CD4-positive, alpha-beta T cell treated with Interleukin-6 at 100 ng/mL for 8 hours (primary cell): ENCODE results near the gene ACTL7A.

Source experiments
- DNase-seq: peaks from one replicate; pipeline ENCODE4 v3.0.0-alpha.2; 2020; ENCODE audit warnings: mixed read lengths, low spot score

The ACTL7A gene

DNA sequence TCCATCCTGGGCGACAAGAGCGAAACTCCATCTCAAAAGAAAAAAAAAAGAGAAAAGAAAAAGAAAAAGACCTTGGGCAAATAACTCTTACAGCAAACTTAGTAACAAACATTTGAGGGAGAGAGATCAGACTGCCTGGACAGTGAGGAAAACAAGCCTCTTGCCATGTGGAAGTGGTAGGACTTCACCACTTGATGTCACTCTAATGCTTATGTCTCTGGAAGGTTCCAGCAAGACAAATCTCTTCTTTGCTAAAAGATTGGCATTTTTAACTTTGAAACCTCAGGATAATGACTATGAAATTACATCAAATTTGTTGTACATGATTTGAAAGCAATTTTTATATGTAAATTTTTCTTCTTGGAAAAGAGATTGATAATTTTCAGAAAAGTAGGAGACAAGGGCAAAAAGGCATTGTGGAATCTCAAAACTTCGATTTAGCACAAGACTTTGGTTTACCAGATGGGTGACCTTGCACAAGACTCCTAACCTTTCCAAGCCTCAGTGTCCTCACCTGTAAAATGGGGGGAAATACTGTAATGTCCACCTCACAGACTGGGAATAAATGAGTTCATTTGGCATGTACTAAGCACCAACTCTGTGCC is 11.7 kb upstream of the ACTL7A start:
- DNase-seq: no peak

DNA sequence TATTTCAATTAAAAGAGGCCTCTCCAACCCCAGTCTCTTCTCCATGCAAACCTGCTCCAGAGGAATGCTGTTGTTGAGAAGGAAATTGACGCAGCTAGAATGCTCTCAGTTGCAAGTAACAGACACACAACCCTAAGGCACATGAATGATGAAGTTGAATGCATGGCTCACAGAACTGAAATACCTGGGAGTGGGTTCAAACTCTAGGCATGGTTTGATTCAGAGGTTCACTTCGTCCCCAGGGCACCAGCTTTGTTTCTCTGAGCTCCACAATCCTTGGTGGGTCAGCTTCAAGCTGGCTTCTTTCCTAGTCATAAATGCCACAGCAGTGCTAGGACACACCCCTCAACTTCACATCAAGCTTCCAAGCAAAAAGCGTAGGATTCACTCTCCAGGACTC is 10.9 kb upstream of the ACTL7A start:
- DNase-seq: no peak

DNA sequence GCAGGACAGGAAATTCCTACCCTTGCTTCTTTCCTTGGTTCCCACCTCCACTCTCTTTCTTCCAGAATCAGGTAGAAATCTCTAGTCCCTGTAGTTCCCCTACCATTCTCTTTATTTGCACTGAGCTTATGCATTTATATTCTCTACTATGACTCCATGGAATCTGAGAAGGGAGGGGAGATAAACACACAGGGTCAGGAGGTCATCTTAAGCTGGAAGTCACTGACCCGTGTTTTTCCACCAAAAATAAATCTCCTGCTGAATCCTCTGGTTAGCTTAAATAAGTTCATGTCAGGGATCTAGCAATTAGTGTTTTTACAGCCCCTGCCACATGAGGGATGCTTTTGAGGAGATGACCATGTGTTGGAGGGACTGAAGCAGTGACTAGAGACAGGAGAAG is 10.0 kb upstream of the ACTL7A start:
- DNase-seq: no peak

DNA sequence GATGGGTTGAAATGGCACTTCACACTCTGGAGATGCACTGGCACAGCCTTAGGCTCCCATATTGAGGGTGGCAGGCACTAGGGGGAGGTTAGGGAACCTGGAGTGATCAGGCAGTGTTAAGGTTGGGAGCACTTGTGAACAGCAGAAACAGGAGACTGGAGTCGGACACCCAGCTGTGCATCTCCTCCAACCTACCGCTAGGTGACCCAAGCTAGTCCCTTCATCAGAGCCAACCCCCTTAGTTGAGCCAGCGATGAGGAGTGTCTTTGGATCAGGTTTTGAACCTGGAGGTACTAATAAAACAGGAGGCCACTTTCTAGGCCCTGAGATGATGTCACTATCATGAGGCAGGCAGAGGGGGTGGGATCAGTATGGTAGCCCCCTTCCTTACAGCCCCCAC is 8.0 kb upstream of the ACTL7A start:
- no peak for DNase-seq

DNA sequence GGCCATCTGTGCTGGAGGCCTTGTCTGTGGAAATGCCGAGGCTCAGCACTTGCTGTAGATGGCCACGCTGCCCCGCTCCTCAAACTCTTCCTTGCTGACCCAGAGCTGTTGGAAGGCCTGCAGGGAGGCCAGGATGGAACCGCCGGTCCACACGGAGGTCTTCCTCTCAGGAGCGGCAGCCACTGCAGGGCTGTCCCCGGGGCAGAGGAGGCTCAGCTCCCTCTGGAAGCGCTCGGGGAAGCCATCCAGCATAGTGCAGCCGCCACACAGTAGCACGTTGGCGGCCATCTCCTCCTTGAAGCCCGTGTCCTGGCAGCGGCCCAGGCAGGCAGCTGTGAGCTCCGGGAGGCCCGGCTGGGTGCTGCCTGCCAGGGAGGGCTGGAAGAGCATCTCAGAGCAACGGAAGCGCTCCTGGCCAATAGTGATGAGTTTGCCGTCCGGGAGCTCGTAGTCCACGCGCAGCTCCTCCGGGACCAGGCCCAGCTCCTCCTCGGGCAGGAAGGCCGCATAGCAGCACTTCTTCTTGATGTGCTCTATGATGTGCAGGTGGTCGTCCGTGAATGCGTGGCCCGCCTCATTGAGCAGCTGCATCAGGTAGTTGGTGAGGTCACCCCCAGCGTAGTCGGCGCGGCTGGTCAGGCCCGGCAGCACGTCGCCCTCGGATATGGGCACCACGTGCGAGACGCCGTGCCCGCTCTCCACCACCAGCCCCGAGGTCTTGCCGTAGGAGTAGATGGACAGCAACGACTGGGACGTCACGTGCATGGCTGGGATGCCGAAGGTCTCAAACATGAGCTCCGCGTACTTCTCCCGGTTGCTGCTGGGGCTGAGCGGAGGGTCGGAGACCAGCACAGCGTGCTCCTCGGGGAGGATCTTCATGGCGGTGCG is 7.2 kb upstream of the ACTL7A start:
- DNase-seq: no peak

DNA sequence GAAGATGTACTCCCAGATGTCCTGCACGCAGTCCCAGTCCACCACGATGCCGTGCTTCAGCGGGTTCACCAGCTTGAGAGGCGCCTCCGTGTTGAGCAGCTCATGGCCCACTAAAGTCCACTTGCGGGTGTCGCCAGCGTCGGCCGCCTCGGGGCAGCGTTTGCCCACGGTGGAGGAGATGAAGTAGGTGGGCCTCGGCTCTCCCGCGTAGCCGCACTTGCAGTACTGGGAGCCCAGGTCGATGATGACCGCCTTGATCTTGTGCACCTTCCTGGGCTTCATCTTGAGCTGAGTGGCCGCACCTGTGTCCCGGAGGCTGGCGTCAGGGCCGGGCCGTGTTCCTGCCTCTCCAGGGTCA is 6.6 kb upstream of the ACTL7A start:
- DNase-seq: no peak

DNA sequence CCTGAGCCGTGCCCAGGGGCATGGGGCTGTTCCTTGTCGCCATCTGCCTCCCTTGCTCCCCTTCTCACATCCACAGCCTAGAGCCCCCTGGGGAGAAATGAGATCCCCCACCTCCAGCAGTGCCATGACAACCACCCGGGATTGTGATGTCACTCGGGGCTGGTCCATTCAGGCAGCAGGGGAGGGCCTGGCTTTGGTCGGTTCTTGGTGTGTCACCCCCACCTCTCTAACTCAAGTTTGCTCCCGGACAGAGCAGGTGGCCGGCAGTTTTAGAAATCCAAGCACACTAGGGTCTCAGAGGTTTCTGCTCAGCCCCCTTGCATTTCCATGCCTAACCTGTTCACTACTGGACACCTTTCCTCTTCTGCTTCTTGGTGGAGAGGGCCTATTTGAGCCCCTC is 6.2 kb upstream of the ACTL7A start, which contains the start of gene ACTL7B:
TSS of gene ACTL7B (minus strand) at position 99 of the 400 bp plus-strand sequence. CDS start at position 43, 56 bp downstream.
- no peak for DNase-seq

DNA sequence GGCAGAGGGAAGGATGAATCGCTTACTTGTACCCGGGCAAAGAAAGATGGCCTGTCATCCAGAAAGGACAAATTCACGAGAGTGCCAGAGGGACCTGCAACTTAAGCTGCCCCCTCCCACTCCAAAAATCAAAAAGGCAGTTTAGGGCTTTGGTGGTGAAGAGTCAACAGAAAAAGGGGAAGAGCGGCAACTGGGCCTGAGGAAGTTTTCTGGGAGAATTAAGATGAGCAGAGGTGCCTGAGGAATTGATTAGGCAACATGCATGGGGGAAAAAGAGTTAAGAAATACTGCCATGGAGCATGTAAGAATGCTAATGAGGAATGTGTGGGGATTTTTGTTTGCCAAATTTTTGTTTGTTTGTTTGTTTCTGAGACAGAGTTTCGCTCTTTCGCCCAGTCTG is 4.5 kb upstream of the ACTL7A start:
- no peak for DNase-seq

DNA sequence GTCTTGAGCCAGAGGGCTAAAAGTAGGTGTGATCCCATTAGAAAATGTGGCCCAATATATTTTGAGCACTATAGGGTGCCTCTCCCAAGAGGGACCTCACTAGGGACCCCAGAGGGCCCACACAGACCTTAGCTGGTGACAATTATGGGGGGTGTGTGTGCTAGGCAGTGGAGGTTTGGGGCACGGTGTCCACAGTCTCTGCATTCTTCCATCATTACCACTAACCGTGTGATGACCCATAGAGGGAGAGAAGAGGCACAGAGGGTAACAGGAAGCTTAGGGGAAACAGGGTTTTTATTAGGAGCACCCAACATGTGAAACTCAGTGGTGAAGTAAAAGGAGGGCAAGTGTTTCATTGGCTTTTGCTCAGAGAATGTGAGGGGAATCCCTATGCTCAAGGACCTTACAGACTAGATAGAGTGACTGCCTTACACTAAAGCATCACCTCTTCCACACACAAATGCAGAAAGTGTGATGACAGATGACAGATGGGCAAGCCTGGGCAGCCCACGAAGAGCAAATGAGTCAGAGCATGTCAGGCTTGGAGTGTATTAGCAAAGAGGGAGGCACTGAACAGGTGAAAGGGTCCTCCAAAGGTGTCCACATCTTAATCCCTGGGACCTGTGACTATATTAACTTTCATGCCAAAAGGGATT is 2.5 kb upstream of the ACTL7A start:
- DNase-seq: no peak

DNA sequence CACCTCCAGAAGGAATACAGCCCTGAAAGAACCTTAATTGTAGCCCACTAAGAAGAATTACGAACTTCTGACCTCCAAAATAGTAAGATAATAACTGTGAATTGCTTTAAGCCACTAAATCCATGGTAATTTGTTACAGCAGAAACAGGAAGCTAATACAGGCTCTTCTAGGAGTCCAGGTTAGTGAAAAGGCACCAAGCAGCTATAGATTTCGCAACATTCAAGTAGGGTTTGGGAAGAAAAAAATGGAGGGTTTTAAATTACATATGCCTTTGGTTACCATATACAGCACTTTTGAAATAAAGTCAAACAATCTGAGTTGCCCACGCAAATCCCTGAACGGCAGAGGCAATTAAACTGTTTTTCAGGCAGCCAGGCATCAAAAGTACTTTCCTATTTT is 1.7 kb upstream of the ACTL7A start:
- DNase-seq: no peak

DNA sequence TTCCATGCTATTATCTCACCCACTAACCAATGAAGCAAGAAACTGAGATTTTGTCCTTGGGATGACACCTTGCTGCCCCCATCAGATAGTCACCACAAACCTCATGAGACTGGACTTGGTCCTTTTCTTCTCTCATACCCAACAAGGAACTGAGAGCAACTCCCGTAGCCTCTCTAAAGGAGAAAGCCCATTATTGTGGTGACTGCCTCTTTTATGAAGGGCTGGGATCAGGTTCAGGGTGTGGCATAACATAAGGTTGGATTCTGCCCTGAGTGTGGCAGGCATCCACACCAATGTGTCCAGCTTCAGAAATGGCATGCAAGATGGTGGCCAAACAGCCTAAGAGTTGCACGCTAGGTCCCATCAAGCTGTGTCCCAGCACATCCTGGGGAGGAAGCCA is 1.3 kb upstream of the ACTL7A start:
- no peak for DNase-seq

DNA sequence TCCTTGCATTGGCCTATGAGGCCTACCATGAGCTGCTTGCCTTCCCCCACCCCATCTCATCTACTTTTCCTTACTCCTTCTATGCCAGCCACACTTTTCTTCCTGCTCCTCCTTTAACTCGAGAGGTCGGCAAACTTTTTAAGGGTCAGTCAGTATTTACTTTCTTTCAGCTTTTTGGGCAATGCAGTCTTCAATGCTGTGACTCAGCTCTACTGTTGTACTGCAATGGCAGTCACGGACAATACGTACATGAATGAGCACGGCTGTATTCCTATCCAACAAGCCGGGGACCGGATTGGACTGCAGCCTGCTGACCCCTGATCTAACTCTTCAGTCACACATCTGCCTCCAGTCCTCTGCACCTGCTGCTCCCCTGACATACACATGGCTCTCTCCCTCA is 602 bp upstream of the ACTL7A start:
- no peak for DNase-seq

DNA sequence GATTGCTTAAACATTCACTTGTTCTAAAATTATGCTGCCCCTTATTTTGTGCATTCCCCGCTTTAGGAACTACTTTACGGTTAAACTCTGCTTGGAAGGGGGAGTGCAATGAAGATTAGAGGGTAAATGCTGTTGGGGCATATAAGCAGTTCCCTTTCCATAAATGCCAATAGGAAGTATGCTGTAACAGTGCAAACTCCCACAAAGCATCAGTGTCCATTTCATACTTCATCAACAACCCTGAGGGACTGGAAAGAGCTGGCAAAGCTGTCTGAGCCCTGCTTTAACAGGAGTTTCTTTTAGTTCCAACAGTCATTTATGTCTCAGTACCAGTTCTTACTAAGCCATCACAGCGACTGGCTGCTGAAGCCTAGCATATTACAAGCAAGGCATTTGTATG is 1.8 kb downstream of the ACTL7A start:
- no peak for DNase-seq

DNA sequence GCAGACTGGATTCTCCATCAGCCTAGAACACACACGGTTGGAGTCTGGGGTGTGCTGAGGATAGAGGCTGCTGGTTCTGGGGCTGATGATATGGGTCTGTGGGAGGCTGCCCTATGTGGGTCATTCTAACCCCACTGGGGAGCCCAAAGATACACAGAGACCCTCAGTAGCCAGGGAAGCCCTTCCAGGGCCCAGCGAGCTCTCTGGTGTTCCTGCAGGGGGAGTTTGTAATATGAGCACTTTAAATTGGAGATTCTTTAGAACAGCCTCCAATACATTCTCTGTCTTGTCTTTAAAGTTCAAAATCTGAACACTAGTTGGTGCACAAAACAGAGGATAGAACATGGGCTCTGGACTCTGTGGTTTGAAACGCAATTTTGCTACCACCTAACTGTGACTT is 2.4 kb downstream of the ACTL7A start:
- no peak for DNase-seq

DNA sequence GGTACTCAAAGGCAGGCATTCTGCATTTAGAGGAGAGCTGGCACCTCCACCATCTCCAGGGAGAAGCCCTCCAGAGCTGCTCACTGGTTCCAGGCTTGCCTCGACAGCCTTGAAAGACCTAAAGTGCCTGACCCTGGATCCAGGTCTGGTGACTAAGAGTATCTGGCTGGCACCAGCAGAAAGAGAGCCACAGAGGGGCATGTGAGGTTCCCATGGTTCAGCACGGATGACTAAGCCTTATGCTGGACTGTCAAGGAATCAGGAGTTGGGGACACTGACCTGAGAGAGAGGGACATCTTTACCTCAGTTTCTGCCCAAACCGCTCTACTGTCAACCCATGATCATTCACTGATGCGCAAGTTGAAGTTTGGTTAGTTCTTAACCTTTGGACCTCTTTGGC is 3.0 kb downstream of the ACTL7A start:
- DNase-seq: no peak

DNA sequence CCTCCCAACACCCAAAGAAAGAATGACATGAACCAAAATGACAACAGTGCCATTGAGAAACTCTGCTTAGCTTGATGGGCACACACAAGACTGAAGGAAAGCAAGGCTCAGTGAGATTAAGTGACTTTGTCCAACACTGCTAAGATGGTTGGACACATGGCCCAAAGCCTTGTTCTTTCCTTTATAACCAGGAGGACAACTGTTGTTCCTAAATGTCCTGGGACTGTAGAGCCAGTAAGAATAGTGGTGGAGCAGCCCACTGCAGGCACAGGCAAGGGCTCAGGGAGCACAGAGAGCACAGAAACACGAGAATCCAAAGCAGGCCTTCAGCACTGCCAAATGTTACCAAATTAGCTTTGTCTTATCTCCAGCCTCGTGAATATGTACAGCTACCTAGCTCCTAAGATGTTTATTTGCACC is 3.9 kb downstream of the ACTL7A start:
- DNase-seq: no peak

DNA sequence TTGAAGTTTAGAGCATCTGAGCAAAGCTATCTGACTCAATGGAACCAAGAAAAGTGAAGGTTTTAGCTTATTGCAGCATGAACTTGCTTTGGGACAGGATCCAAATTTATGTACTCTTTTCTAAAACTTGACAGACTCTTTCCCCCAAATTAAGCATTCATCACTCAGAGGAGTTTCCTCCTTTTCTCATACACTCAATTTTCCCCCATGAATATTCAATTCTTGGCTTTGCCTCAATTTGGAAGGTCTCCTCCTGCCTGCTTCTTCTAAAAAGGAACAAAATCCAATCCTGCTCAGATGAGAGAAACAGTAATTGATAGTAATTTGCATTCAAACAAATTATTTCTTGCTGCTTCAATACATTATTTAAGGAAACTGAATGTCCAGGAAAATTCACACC is 5.0 kb downstream of the ACTL7A start:
- DNase-seq: no peak

DNA sequence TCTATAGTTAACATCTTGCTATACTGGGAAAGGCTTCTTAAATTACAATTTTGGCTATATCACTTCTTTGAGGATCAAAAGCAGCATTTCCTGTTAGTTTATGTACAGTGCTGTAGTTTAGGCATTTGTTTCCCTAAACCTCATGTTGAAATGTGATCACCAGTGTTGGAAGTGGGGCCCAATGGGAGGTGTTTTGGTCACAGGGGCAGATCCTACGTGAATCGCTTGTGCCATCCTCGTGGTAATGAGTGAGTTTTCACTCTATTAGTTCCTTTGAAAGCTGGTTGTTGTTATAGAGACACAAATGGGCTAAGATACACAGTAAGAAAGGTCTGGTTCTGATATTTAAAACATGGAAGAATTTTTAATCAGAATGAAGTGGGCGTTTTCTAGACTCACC is 5.8 kb downstream of the ACTL7A start:
- DNase-seq: no peak

DNA sequence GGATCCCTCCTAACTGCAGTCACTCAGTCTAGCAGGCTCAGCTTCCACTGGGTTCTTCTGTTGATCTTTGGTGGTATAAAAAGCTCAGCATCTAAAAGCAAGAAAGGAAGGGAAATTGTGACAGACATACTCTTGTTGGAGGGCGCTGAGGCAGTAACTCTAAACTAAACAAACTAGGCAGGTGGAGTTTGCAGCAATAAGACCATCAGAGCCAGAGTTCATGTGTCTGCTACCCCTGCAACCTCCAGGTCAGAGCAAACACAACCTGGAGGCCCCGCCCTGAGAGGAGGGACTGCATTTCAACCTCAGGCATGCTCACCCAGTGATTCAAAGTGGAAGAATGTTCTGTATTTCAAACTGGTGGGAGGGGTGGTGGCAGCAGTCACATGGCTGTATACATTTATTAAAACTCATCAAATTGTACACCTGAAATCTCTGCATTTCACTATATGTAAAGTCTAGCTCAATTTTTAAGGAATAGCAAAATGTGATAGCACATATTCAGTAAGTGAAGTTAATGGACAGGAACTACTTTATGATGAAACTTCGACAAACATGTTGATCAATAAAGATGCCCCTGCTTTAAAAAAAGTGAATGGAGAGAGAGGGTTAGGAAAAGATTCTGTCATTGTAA is 7.1 kb downstream of the ACTL7A start:
- DNase-seq: no peak

DNA sequence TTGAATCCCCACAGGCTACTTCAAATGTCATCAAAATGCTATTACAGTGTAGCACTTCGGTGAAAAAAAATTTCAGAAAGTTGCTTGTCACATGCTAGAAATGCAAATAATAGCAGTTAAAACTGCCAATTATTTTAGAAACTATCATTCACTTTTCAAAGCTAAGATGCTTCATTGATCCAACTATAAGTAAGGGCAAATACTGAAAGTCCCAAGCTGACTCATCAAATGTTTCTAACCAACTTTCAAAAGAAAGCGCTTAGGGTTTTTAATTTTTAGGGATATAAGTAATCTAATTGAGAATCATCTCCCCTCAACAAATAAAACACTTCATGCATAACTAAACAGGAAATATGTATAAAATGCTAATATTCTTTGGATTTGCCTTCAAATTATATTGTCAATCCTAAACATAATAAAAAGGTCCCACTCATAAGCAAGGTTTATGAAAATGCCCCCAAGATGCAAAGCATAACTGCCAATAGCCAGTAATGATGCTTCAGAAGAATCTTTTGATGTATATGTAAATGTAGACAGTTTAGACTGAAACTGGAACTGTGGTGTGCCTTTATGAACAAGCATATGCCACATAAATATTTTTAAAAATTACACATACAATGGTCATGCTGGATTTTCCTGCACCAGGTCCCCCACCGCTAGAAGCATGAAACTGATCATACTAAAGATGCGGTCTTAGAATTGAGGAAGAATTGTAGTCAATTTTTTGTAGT is 12.2 kb downstream of the ACTL7A start:
- DNase-seq: no peak

DNA sequence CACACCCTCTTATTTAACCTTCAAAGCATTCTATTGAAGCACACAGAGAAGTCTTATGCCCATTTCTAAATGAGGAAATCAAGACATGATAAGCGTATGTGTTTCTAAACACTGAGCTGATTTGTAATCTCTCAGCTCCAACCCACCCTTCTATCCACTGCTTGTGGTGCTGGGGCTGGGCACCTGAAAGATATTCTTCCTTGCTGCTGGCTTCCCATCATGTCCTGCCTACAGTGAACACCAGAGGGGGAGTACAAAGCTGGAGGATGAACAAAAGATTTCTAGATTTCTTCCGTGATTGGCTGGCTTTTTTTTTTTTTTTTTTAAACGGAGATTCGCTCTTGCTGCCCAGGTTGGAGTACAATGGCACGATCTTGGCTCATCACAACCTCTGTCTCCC is 14.4 kb downstream of the ACTL7A start:
- DNase-seq: no peak

DNA sequence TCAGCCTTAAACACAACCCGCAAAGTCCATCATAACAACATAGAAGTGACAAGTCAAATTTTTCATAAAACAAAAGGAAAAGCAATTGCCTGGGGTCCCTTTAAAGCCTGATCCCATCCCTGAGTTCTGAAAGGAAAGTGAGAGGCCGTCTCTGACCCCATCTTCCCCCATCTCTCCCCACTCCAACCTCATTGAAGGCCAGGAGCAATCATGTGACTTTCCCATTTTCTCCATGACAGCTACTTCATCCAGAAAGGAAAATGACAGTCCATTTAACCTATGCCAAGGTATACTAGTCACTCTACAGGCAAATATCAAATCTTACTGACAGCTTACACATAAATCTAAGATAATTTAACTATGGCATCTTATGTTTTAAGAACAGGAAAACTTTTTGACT is 15.5 kb downstream of the ACTL7A start:
- DNase-seq: no peak
